NCI-H1105 treated with DMSO at 0.1 percent for 48 hours (cell line): ENCODE measurements around the gene PHACTR3.
A peak's percentile ranks its signal among the peaks of the same experiment; 100 is the strongest.
"Not testable (repeated sequence)": the region's sequence is repeated elsewhere in the genome, so short reads cannot be mapped to it uniquely, and the experiment has no call there.

ENCODE experiments used
- DNase-seq: peaks from one replicate; lab custom pipeline; 2025; lab: John Stamatoyannopoulos, UW

Gene PHACTR3

GRCh38 chr20:59589086-59589684 is 15.2 kb upstream of the PHACTR3 start:
- DNase-seq = no peak

GRCh38 chr20:59591061-59591460 is 13.3 kb upstream of the PHACTR3 start:
- no peak for DNase-seq

GRCh38 chr20:59596690-59597089 is 7.7 kb upstream of the PHACTR3 start:
- DNase-seq = no peak

- DNase-seq = no peak
Measured at GRCh38 chr20:59597240-59597639, 7.1 kb upstream of the PHACTR3 start.

- peak; percentile 72 for DNase-seq
Measured at GRCh38 chr20:59598625-59599310, 5.6 kb upstream of the PHACTR3 start.

GRCh38 chr20:59599941-59600340 is 4.4 kb upstream of the PHACTR3 start:
- DNase-seq = no peak

- DNase-seq = no peak
Measured at GRCh38 chr20:59600472-59600871, 3.9 kb upstream of the PHACTR3 start.

GRCh38 chr20:59602546-59603080 is 1.7 kb upstream of the PHACTR3 start:
- DNase-seq = no peak

GRCh38 chr20:59603176-59603575 is 1.2 kb upstream of the PHACTR3 start:
- no peak for DNase-seq

- DNase-seq = peak; percentile 65
Measured at GRCh38 chr20:59604741-59605600, 631 bp downstream of the PHACTR3 start.

- peak; percentile 88 for DNase-seq
Measured at GRCh38 chr20:59605601-59606364, 1.4 kb downstream of the PHACTR3 start.

- no peak for DNase-seq
Measured at GRCh38 chr20:59606566-59606965, 2.2 kb downstream of the PHACTR3 start.

GRCh38 chr20:59608396-59608795 is 4.1 kb downstream of the PHACTR3 start:
- DNase-seq = no peak

- DNase-seq = no peak
Measured at GRCh38 chr20:59608871-59609270, 4.5 kb downstream of the PHACTR3 start.

- no peak for DNase-seq
Measured at GRCh38 chr20:59611286-59611685, 6.9 kb downstream of the PHACTR3 start.

- DNase-seq = no peak
Measured at GRCh38 chr20:59613861-59614260, 9.5 kb downstream of the PHACTR3 start.

- DNase-seq = no peak
Measured at GRCh38 chr20:59614714-59615113, 10.4 kb downstream of the PHACTR3 start.

GRCh38 chr20:59616306-59616705 is 12.0 kb downstream of the PHACTR3 start:
- DNase-seq = no peak

GRCh38 chr20:59617221-59617620 is 12.9 kb downstream of the PHACTR3 start:
- DNase-seq = no peak

- no peak for DNase-seq
Measured at GRCh38 chr20:59618131-59618530, 13.8 kb downstream of the PHACTR3 start.

- DNase-seq = not testable (repeated sequence)
Measured at GRCh38 chr20:59618585-59618984, 14.2 kb downstream of the PHACTR3 start.
